Gastroesophageal sphincter (tissue), 4 donors: ENCODE measurements around the gene ABCC1. TPM values are rescaled to one million over a fixed set of nuclear protein-coding genes. Genes with fewer than 3 reads are reported as not detected.

ENCODE experiments used
- ATAC-seq: fragments of 150-250 bp; one replicate; pipeline ENCODE4 v1.9.1; 2016; ENCODE audit warnings: mild to moderate bottlenecking, moderate library complexity
- H3K27ac ChIP-seq, 4 donors: fragments of 200-600 bp; sonication (generic) in 3 of 4; 1 replicate in 3 of 4; 2 replicates in 1 of 4; pipeline ENCODE4 v1.5.1; 2016 to 2019
- H3K27me3 ChIP-seq: fragments of 200-600 bp; sonication (generic); one replicate; pipeline ENCODE4 v1.5.1; 2019
- H3K36me3 ChIP-seq, 2 donors: fragments of 200-600 bp; sonication (generic); one replicate each; pipeline ENCODE4 v1.5.1; 2019; ENCODE audit warnings: control low read depth in 1 of 2
- H3K4me1 ChIP-seq, 3 donors: fragments of 200-600 bp; sonication (generic); 1 replicate in 2 of 3; 2 replicates in 1 of 3; pipeline ENCODE4 v1.5.1; 2016 to 2019; ENCODE audit warnings: control low read depth in 2 of 3
- H3K4me3 ChIP-seq, 2 donors: fragments of 200-600 bp; sonication (generic); one replicate each; pipeline ENCODE4 v1.5.1; 2019; ENCODE audit warnings: mild to moderate bottlenecking in 1 of 2, moderate library complexity in 1 of 2
- H3K9me3 ChIP-seq, 3 donors: fragments of 200-600 bp; sonication (generic); one replicate each; pipeline ENCODE4 v1.5.1; 2017 to 2019; ENCODE audit warnings: control low read depth in 2 of 3
- EP300 ChIP-seq: sonication (generic); formaldehyde crosslinking; IDR thresholded peaks from one replicate; pipeline ENCODE4 v1.6.1; 2017; ENCODE audit warnings: antibody characterized with exemption, mild to moderate bottlenecking
- POLR2A ChIP-seq, 2 donors: fragments of 450-650 bp; IDR thresholded peaks; one replicate each; pipeline ENCODE4 v1.6.1; 2017; ENCODE audit warnings: antibody characterized with exemption in 2 of 2, mild to moderate bottlenecking in 2 of 2, moderate library complexity in 1 of 2
- POLR2AphosphoS5 ChIP-seq: sonication (generic); formaldehyde crosslinking; IDR thresholded peaks from one replicate; pipeline ENCODE4 v1.6.1; 2017; ENCODE audit warnings: antibody characterized with exemption
- WGBS, 2 donors: methylation state at CpG; one replicate each; pipeline ENCODE4 v1.1.5; 2018; ENCODE audit warnings: low coverage in 1 of 2; 5-methylcytosine and 5-hydroxymethylcytosine counted together
- total RNA-seq, 4 donors: library from RNA; depleted of rRNA; stranded (reverse); fragments of >200 nt; gene quantifications; one replicate each; pipeline ENCODE4 v1.1.0, GENCODE V29; 2016
- TF ChIP-seq, protein P1 (sequence below), 4 experiments: fragments of 200-600 bp in 2 of 4; fragments of 450-650 bp in 2 of 4; sonication (generic) in 1 of 4; IDR thresholded peaks; one replicate each; pipeline ENCODE4 v1.5.1; 2017 to 2019; ENCODE audit warnings: antibody characterized with exemption in 4 of 4, mild to moderate bottlenecking in 2 of 4, moderate library complexity in 2 of 4

Gene ABCC1
- total RNA-seq, 4 donors from 2014 or later, result 50.8 to 122 (median 63.1) TPM

- WGBS, 2 donors, result 84% methylated on average over 3 of the region's 3 CpGs; no CpG with 5 or more reads in 1 of the 2 donors
- Histone ChIP-seq H3K27ac (no peak overlapping the region), H3K4me3 (no peak overlapping the region), H3K4me1 (no peaks in the 10 kb centered on the region), H3K27me3 (no peaks in the 10 kb centered on the region), H3K36me3 (no peaks in the 10 kb centered on the region), H3K9me3 (peaks cover 0 to 9% (median 0%) of the 10 kb centered on the region in 3 donors)
- no peak for TF ChIP-seq POLR2AphosphoS5
- TF ChIP-seq EP300, result no peak
- TF ChIP-seq, protein P1, sequence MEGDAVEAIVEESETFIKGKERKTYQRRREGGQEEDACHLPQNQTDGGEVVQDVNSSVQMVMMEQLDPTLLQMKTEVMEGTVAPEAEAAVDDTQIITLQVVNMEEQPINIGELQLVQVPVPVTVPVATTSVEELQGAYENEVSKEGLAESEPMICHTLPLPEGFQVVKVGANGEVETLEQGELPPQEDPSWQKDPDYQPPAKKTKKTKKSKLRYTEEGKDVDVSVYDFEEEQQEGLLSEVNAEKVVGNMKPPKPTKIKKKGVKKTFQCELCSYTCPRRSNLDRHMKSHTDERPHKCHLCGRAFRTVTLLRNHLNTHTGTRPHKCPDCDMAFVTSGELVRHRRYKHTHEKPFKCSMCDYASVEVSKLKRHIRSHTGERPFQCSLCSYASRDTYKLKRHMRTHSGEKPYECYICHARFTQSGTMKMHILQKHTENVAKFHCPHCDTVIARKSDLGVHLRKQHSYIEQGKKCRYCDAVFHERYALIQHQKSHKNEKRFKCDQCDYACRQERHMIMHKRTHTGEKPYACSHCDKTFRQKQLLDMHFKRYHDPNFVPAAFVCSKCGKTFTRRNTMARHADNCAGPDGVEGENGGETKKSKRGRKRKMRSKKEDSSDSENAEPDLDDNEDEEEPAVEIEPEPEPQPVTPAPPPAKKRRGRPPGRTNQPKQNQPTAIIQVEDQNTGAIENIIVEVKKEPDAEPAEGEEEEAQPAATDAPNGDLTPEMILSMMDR (IDR thresholded peaks at IDR 0.05), result no peak
- TF ChIP-seq POLR2A (IDR thresholded peaks at IDR 0.05), result no peak
- no peak for ATAC-seq
Observed at GRCh38 chr16:16164243-16164642, 214.8 kb downstream of the ABCC1 start.

DNA sequence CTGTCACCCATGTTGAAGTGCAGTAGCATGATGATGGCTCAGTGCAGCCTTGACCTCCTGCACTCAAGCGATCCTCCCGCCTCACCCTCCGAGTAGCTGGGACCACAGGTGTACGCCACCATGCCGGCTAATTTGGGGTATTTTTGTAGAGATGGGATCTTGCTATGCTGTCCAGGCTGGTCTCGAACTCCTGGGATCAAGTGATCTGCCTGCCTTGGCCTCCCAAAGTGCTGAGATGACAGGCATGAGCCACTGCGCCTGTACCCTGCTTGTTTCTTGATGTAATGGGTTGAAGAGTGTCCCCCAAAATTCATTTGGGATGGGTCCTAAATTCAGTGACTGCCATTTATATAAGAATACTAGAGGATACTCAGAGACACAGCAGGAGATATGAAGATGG is 216.7 kb downstream of the ABCC1 start:
- TF ChIP-seq, protein P1 (IDR thresholded peaks at IDR 0.05), result no peak
- TF ChIP-seq POLR2AphosphoS5 (no peak), EP300 (no peak), POLR2A (IDR thresholded peaks at IDR 0.05) (no peak)
- Histone ChIP-seq H3K27ac (no peak overlapping the region), H3K36me3 (no peaks in the 10 kb centered on the region), H3K4me1 (no peaks in the 10 kb centered on the region), H3K27me3 (no peaks in the 10 kb centered on the region), H3K4me3 (no peak overlapping the region), H3K9me3 (no peaks in the 10 kb centered on the region)
- 81 to 100% methylated on average over 2 to 7 of the region's 7 CpGs for WGBS, 2 donors
- no peak for ATAC-seq

DNA sequence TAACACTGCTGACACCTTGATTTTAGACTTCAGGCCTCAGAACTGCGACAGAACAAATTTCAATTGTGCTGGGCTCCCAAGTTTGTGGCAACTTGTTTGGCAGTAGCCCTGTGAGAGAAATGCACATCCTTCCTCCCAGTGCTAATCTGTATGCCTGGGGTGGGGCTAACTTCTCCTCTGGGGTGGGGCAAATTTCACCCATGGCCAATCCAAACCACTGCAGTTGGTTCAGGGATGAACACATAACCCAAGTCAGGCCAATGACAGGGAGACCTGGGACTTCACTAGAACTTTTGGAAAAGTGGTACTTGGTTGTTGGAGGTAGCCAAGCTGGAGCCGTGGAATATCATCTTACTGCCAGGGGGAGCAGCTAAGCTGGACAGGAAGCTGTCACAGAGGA is 217.5 kb downstream of the ABCC1 start:
- no peak for TF ChIP-seq POLR2AphosphoS5
- TF ChIP-seq POLR2A (IDR thresholded peaks at IDR 0.05), result no peak
- no peak for TF ChIP-seq EP300
- TF ChIP-seq, protein P1 (IDR thresholded peaks at IDR 0.05), result no peak
- Histone ChIP-seq H3K4me3 (no peak overlapping the region), H3K27me3 (no peaks in the 10 kb centered on the region), H3K9me3 (no peaks in the 10 kb centered on the region), H3K4me1 (no peaks in the 10 kb centered on the region), H3K27ac (no peak overlapping the region), H3K36me3 (no peaks in the 10 kb centered on the region)
- 40 to 44% methylated on average over 2 of the region's 2 CpGs for WGBS, 2 donors
- no peak for ATAC-seq

DNA sequence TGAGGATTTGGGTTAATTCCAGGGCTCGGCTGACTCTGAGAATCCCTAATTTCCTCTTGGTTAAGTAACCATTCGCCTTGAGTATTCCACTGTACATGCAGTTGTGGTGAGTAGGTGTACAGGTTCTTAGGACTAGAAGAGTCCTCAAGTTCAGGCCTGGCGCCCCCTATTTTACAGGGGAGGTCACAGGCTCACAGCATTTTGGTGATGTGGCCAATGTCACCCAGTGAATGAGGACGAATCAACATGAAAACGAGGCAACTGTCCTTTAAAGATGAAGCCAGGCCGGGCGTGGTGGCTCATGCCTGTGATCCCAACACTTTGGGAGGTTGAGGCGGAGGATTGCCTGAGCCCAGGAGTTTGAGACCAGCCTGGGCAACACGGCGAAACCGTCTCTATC is 218.5 kb downstream of the ABCC1 start:
- H3K9me3 ChIP-seq, result no peaks in the 10 kb centered on the region
- H3K27ac ChIP-seq, result no peak overlapping the region
- H3K4me3 ChIP-seq, result no peak overlapping the region
- ATAC-seq, result no peak
- no peaks in the 10 kb centered on the region for H3K4me1 ChIP-seq
- no peaks in the 10 kb centered on the region for H3K36me3 ChIP-seq
- no peaks in the 10 kb centered on the region for H3K27me3 ChIP-seq
- WGBS, 2 donors, result 86 to 100% methylated on average over 1 to 8 of the region's 11 CpGs
- TF ChIP-seq POLR2AphosphoS5 (no peak), POLR2A (IDR thresholded peaks at IDR 0.05) (no peak), EP300 (no peak)
- TF ChIP-seq, protein P1 (IDR thresholded peaks at IDR 0.05), result no peak

- WGBS, 2 donors, result 86 to 93% methylated on average over 7 to 8 of the region's 14 CpGs
- Histone ChIP-seq H3K9me3 (no peaks in the 10 kb centered on the region), H3K4me1 (no peaks in the 10 kb centered on the region), H3K4me3 (no peak overlapping the region), H3K27me3 (no peaks in the 10 kb centered on the region), H3K36me3 (no peaks in the 10 kb centered on the region), H3K27ac (no peak overlapping the region)
- TF ChIP-seq EP300 (no peak), POLR2A (IDR thresholded peaks at IDR 0.05) (no peak), POLR2AphosphoS5 (no peak)
- TF ChIP-seq, protein P1 (IDR thresholded peaks at IDR 0.05), result no peak
- ATAC-seq, result no peak
Observed at GRCh38 chr16:16168431-16168830, 219.0 kb downstream of the ABCC1 start.
